BE2C (cell line): ENCODE measurements around the gene EMX1.
"Not testable (repeated sequence)": the region's sequence is repeated elsewhere in the genome, so short reads cannot be mapped to it uniquely, and the experiment has no call there.

Experiments used
- DNase-seq: peaks from one replicate; pipeline ENCODE4 v3.0.0-alpha.2; 2020
- H3K27me3 ChIP-seq: fragments of 250-450 bp; sonication (Bioruptor Pico); 2 replicates; pipeline ENCODE4 v1.5.1; 2020; ENCODE audit warnings: mild to moderate bottlenecking
- H3K36me3 ChIP-seq: fragments of 250-450 bp; sonication (Bioruptor Pico); 2 replicates; pipeline ENCODE4 v1.5.1; 2020; ENCODE audit warnings: mild to moderate bottlenecking
- H3K4me1 ChIP-seq: fragments of 250-450 bp; sonication (Bioruptor Pico); 2 replicates; pipeline ENCODE4 v1.5.1; 2020
- H3K4me3 ChIP-seq: 2 replicates; pipeline ENCODE4 v1.5.1; 2011; ENCODE audit warnings: low read depth, low read length
- H3K9me3 ChIP-seq: fragments of 250-450 bp; sonication (Bioruptor Pico); 2 replicates; pipeline ENCODE4 v1.5.1; 2020
- CTCF ChIP-seq: IDR thresholded peaks from 2 replicates; pipeline ENCODE4 v1.5.1; 2012; ENCODE audit warnings: mild to moderate bottlenecking, low read depth, low read length

EMX1 gene

GRCh38 chr2:72897785-72898584 is 19.3 kb upstream of the EMX1 start:
- Histone ChIP-seq H3K36me3 (no peaks in the 10 kb centered on the region), H3K27me3 (no peaks in the 10 kb centered on the region; the same call in 1 of the 2 replicates), H3K4me1 (no peaks in the 10 kb centered on the region), H3K4me3 (no peak overlapping the region), H3K9me3 (no peaks in the 10 kb centered on the region)
- DNase-seq = no peak
- TF ChIP-seq CTCF = no peak

GRCh38 chr2:72898585-72898906 is 18.8 kb upstream of the EMX1 start:
- no peak for DNase-seq
- Histone ChIP-seq H3K27me3 (no peaks in the 10 kb centered on the region; the same call in 1 of the 2 replicates), H3K4me3 (no peak overlapping the region), H3K36me3 (no peaks in the 10 kb centered on the region), H3K4me1 (no peaks in the 10 kb centered on the region), H3K9me3 (no peaks in the 10 kb centered on the region)
- TF ChIP-seq CTCF = no peak

DNA sequence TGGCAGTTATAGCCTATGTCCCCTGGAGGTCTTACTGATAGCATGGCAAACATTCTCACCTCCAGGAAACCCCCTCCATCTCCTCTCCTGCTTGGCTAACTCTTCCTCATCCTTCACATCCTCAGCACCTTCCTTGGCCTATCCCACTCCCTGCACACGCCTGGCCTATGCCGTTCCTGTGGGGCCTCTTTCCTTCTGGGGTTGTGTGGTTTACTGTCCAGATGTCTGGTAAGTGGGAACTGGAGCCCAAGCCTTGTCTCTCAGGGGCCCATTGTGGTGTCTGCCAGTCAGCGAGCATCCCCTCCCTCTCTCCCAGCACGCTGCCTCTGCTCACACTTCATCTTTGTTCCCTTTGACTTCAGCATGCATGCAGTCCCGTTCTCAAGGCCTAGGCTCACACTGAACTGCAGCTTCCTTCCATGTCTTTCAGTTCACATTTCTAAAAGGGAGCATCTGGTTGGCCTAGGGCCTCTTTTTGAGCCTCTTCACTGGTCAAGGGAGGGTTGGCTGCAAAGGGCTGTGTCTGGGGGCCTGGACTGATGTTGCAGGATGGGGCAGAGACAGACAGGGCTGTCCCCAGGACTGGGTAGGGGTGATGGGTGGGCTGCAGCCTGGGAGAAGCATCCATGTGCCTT is 17.0 kb upstream of the EMX1 start:
- peaks cover 3% of the 10 kb centered on the region; the same call in 1 of the 2 replicates for H3K27me3 ChIP-seq
- H3K4me1 ChIP-seq = no peaks in the 10 kb centered on the region
- no peak for TF ChIP-seq CTCF
- no peaks in the 10 kb centered on the region for H3K9me3 ChIP-seq
- H3K4me3 ChIP-seq = no peak overlapping the region
- DNase-seq = no peak
- H3K36me3 ChIP-seq = no peaks in the 10 kb centered on the region

DNA sequence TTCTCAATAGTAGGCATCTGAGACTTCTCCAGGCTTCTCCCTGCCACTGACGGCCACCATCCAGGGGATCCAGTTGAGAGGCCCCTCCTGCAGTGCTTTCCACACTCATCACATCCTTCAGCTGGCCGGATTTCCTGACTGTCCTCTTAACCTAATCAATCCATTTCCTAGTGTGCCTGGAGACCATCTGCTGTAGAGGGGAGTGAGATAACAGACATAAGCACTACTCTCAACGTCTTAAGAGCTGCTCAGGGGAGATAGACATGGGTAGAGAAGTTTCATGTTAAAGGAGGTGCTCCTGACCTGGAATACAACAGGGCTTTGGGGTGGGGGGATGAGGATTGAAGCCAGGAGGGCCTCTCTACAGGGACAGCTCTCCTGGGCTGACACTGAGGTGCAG is 15.9 kb upstream of the EMX1 start:
- Histone ChIP-seq H3K27me3 (0 out of 2 replicates have a peak, but pooled peaks cover 6% of the 10 kb centered on the region), H3K9me3 (no peaks in the 10 kb centered on the region), H3K4me3 (no peak overlapping the region), H3K36me3 (no peaks in the 10 kb centered on the region), H3K4me1 (no peaks in the 10 kb centered on the region)
- DNase-seq = no peak
- TF ChIP-seq CTCF = no peak

GRCh38 chr2:72907369-72907768 is 9.9 kb upstream of the EMX1 start:
- not testable (repeated sequence) for H3K36me3 ChIP-seq, H3K9me3 ChIP-seq, DNase-seq, H3K4me1 ChIP-seq, H3K4me3 ChIP-seq
- H3K27me3 ChIP-seq = peaks cover 26% of the 10 kb centered on the region

DNA sequence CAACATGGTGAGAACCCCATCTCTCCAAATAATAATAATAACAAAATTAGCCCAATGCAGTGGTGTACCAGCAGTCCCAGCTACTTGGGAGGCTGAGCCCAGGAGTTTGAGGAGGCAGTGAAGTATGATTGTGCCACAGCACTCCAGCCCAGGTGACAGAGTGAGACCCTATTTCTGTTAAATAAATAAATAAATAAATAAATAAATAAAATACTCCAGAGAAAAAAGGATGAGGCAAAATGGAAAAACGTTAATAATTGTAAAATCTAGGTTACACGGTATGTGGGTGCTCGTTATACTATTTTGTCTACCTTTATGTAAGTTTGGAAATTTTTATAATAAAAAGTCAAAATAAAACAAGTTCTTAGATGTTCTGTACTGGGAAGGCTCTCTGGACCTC is 8.6 kb upstream of the EMX1 start:
- no peak for DNase-seq
- no peaks in the 10 kb centered on the region for H3K36me3 ChIP-seq
- no peak for TF ChIP-seq CTCF
- peaks cover 39% of the 10 kb centered on the region for H3K27me3 ChIP-seq
- H3K4me3 ChIP-seq = no peak overlapping the region
- no peaks in the 10 kb centered on the region for H3K4me1 ChIP-seq
- no peaks in the 10 kb centered on the region for H3K9me3 ChIP-seq
